Gastrocnemius medialis (tissue), 4 donors: ENCODE results near the gene NACA2.

Experiments used
- CTCF ChIP-seq, 5 experiments: fragments of 450-650 bp in 3 of 5; fragments of 200-600 bp in 2 of 5; sonication (generic) in 2 of 5; IDR thresholded peaks in 4 of 5; conservative IDR thresholded peaks in 1 of 5; 1 replicate in 4 of 5; 2 replicates in 1 of 5; pipeline ENCODE4 v1.5.1; 2016 to 2019; ENCODE audit warnings: antibody characterized with exemption in 5 of 5, mild to moderate bottlenecking in 3 of 5, moderate library complexity in 3 of 5
- POLR2A ChIP-seq, 2 donors: fragments of 450-650 bp; IDR thresholded peaks; one replicate each; pipeline ENCODE4 v1.6.1; 2017; ENCODE audit warnings: antibody characterized with exemption in 2 of 2, mild to moderate bottlenecking in 2 of 2, moderate library complexity in 2 of 2

GRCh38 chr17:61625564-61625963 is 34.5 kb upstream of the NACA2 start:
- TF ChIP-seq CTCF (IDR thresholded peaks at IDR 0.05 in 4 of 5, conservative IDR thresholded peaks at IDR 0.05 in 1 of 5) (no peak), POLR2A (IDR thresholded peaks at IDR 0.05) (no peak)
